Liver (tissue), 3 donors: ENCODE measurements around the gene ZNF326.

Experiments used
- EGR1 ChIP-seq, 2 donors: IDR thresholded peaks; 2 replicates each; pipeline ENCODE4 v1.6.1; 2016 to 2018; ENCODE audit warnings: antibody characterized with exemption in 2 of 2, low read depth in 2 of 2
- GABPA ChIP-seq, 2 donors: IDR thresholded peaks in 1 of 2; conservative IDR thresholded peaks in 1 of 2; 2 replicates each; pipeline ENCODE4 v1.6.1; 2016; ENCODE audit warnings: antibody characterized with exemption in 2 of 2, mild to moderate bottlenecking in 1 of 2, moderate library complexity in 1 of 2
- HNF4G ChIP-seq: IDR thresholded peaks from 2 replicates; pipeline ENCODE4 v1.6.1; 2016; ENCODE audit warnings: antibody characterized with exemption
- RXRA ChIP-seq, 2 donors: IDR thresholded peaks; 2 replicates each; pipeline ENCODE4 v1.6.1; 2017 to 2018; ENCODE audit warnings: antibody characterized with exemption in 2 of 2, mild to moderate bottlenecking in 1 of 2
- SP1 ChIP-seq: IDR thresholded peaks from 2 replicates; pipeline ENCODE4 v1.6.1; 2018; ENCODE audit warnings: antibody characterized with exemption, mild to moderate bottlenecking
- TAF1 ChIP-seq: conservative IDR thresholded peaks from 2 replicates; pipeline ENCODE4 v1.6.1; 2016; ENCODE audit warnings: antibody characterized with exemption, mild to moderate bottlenecking
- TF ChIP-seq, protein P1 (sequence below): fragments of 150-350 bp; IDR thresholded peaks from 2 replicates; pipeline ENCODE4 v1.5.1; 2017; ENCODE audit warnings: improper control_type of control experiment, low read depth, low read length; ENCODE audit not compliant: missing input control
- TF ChIP-seq, protein P2 (sequence below): IDR thresholded peaks from 2 replicates; pipeline ENCODE4 v1.6.1; 2016; ENCODE audit warnings: antibody characterized with exemption
- TF ChIP-seq, protein P3 (sequence below): IDR thresholded peaks from 2 replicates; pipeline ENCODE4 v1.6.1; 2016; ENCODE audit warnings: antibody characterized with exemption, mild to moderate bottlenecking
- TF ChIP-seq, protein P4 (sequence below): IDR thresholded peaks from 2 replicates; pipeline ENCODE4 v1.6.1; 2016; ENCODE audit warnings: antibody characterized with exemption
- TF ChIP-seq, protein P5 (sequence below): IDR thresholded peaks from 2 replicates; pipeline ENCODE4 v1.6.1; 2016; ENCODE audit warnings: antibody characterized with exemption
- donor health status: healthy.
- donor health status: healthy.

DNA sequence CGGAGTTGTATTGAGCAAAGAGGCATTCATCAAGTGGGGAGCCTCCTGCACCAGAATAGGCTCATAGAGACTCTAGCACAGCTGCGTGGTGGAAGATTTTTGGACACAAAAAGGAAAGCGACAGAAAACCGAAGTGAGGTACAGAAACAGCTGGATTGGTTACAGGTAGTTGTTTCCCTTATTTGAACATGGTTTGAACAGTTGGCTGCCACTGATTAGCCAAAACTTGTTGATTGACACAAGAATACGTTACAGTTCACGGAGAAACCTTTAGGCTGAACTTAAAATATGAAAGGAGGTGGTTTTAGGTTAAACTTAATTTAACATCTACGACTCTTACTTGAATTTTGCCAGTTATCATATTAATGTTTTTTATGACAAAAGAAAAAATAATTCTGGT is 89.1 kb downstream of the ZNF326 start:
- TF ChIP-seq, protein P1, sequence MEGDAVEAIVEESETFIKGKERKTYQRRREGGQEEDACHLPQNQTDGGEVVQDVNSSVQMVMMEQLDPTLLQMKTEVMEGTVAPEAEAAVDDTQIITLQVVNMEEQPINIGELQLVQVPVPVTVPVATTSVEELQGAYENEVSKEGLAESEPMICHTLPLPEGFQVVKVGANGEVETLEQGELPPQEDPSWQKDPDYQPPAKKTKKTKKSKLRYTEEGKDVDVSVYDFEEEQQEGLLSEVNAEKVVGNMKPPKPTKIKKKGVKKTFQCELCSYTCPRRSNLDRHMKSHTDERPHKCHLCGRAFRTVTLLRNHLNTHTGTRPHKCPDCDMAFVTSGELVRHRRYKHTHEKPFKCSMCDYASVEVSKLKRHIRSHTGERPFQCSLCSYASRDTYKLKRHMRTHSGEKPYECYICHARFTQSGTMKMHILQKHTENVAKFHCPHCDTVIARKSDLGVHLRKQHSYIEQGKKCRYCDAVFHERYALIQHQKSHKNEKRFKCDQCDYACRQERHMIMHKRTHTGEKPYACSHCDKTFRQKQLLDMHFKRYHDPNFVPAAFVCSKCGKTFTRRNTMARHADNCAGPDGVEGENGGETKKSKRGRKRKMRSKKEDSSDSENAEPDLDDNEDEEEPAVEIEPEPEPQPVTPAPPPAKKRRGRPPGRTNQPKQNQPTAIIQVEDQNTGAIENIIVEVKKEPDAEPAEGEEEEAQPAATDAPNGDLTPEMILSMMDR = no peak
- TF ChIP-seq, protein P2, sequence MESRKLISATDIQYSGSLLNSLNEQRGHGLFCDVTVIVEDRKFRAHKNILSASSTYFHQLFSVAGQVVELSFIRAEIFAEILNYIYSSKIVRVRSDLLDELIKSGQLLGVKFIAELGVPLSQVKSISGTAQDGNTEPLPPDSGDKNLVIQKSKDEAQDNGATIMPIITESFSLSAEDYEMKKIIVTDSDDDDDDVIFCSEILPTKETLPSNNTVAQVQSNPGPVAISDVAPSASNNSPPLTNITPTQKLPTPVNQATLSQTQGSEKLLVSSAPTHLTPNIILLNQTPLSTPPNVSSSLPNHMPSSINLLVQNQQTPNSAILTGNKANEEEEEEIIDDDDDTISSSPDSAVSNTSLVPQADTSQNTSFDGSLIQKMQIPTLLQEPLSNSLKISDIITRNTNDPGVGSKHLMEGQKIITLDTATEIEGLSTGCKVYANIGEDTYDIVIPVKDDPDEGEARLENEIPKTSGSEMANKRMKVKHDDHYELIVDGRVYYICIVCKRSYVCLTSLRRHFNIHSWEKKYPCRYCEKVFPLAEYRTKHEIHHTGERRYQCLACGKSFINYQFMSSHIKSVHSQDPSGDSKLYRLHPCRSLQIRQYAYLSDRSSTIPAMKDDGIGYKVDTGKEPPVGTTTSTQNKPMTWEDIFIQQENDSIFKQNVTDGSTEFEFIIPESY = no peak
- TF ChIP-seq TAF1 (no peak), HNF4G (no peak), RXRA (IDR thresholded peaks at IDR 0.05) (no peak), GABPA (IDR thresholded peaks at IDR 0.05 in 1 of 2, conservative IDR thresholded peaks at IDR 0.05 in 1 of 2) (no peak), SP1 (no peak), EGR1 (IDR thresholded peaks at IDR 0.05; ENCODE audit: low read depth in 2 of 2) (no peak)
- TF ChIP-seq, protein P3, sequence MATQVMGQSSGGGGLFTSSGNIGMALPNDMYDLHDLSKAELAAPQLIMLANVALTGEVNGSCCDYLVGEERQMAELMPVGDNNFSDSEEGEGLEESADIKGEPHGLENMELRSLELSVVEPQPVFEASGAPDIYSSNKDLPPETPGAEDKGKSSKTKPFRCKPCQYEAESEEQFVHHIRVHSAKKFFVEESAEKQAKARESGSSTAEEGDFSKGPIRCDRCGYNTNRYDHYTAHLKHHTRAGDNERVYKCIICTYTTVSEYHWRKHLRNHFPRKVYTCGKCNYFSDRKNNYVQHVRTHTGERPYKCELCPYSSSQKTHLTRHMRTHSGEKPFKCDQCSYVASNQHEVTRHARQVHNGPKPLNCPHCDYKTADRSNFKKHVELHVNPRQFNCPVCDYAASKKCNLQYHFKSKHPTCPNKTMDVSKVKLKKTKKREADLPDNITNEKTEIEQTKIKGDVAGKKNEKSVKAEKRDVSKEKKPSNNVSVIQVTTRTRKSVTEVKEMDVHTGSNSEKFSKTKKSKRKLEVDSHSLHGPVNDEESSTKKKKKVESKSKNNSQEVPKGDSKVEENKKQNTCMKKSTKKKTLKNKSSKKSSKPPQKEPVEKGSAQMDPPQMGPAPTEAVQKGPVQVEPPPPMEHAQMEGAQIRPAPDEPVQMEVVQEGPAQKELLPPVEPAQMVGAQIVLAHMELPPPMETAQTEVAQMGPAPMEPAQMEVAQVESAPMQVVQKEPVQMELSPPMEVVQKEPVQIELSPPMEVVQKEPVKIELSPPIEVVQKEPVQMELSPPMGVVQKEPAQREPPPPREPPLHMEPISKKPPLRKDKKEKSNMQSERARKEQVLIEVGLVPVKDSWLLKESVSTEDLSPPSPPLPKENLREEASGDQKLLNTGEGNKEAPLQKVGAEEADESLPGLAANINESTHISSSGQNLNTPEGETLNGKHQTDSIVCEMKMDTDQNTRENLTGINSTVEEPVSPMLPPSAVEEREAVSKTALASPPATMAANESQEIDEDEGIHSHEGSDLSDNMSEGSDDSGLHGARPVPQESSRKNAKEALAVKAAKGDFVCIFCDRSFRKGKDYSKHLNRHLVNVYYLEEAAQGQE = no peak
- TF ChIP-seq, protein P4, sequence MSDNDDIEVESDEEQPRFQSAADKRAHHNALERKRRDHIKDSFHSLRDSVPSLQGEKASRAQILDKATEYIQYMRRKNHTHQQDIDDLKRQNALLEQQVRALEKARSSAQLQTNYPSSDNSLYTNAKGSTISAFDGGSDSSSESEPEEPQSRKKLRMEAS = no peak
- TF ChIP-seq, protein P5, sequence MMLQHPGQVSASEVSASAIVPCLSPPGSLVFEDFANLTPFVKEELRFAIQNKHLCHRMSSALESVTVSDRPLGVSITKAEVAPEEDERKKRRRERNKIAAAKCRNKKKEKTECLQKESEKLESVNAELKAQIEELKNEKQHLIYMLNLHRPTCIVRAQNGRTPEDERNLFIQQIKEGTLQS = no peak
